HG02588 (cell line): ENCODE measurements around the gene PITX3.

Experiments
- ATAC-seq: cut with Tn5 transposase; IDR thresholded peaks from one replicate; pipeline ENCODE4 v1.9.1; 2021; ENCODE audit warnings: mild to moderate bottlenecking, moderate library complexity; ENCODE audit not compliant: unreplicated experiment

PITX3 gene

GRCh38 chr10:102241444-102242117 is at the start of gene PITX3:
TSS of gene PITX3 (minus strand) at chr10:102241512. CDS start at chr10:102232080, 9,432 bp downstream.
- ATAC-seq = peak; percentile 36

DNA sequence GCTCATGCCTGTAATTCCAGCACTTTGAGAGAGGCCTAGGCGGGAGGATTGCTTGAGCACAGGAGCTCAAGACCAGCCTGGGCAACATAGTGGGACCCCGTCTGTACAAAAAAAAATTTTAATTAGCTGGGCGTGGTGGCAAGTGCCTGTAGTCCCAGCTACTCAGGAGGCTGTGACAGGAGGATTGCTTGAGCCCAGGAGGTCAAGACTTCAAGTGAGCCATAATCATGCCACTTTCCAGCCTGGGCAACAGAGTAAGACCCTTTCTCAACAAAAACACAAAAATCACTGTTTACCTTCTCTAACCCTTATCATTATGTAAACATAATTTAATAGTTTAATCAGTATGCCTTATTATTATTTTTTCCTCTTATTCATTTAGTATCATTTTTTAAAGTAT is 48.5 kb upstream of the PITX3 start:
- no peak for ATAC-seq

DNA sequence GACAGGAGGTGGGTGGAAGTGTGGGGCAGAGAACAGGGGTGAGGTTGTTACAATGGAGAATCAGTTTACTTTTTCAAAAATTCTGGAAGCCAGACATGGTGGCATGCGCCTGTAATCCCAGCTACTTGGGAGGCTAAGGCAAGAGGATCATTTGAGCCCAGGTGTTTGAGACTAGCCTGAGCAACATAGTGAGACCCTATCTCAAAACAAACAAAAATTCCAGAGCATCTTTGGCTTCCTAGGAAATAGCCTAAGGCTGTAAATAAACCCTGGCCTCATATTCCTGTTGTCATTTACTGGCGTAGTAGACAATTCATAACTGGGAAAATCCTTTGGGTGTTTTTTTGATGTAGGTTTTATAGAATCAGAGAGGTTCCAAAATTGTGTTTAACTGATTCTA is 48.0 kb upstream of the PITX3 start:
- ATAC-seq = no peak

DNA sequence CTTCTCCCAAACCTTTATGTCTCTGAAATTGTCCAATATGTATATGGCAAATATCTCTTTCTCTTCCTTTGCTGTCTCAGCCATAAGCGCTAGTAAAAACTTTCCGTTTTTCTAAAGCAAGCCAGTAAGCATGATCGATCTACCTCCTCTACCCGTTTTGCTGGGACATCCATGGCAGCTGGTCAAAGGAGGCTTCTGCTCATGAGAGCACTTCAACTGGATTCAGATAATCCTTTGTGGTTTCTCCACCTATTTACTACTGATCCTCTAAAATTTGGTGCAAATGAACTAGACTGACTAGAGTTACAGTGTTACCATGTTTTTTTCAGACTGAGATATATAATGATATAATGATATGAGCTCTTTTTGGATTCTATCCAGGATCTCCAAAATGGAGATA is 46.7 kb upstream of the PITX3 start:
- no peak for ATAC-seq

- no peak for ATAC-seq
Measured at GRCh38 chr10:102287538-102287937, 46.2 kb upstream of the PITX3 start.

GRCh38 chr10:102286216-102286615 is 44.9 kb upstream of the PITX3 start:
- no peak for ATAC-seq

- ATAC-seq = no peak
Measured at GRCh38 chr10:102285133-102285532, 43.8 kb upstream of the PITX3 start.

GRCh38 chr10:102284531-102284930 is 43.2 kb upstream of the PITX3 start:
- no peak for ATAC-seq

DNA sequence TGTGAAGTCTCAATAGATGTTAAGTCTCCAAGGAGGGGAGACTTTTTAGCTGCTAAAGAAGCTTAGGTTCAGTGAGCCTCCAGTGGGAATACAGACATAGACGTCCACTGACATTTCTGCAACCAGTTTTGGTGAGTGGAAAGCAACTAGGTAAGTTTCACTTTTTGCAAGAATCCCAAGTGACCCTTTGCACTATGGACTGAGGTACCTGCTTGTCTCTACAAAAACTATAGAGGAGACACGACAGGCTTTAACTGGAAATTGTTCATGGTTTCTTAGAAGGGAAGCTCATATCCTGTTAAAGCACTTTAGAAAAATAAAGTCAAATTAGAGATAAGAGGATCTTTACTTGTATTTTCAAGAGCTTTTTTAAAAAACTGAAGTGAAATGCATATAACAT is 42.6 kb upstream of the PITX3 start:
- no peak for ATAC-seq

- no peak for ATAC-seq
Measured at GRCh38 chr10:102283488-102283887, 42.2 kb upstream of the PITX3 start.

GRCh38 chr10:102281102-102281487 is 39.8 kb upstream of the PITX3 start:
- no peak for ATAC-seq

DNA sequence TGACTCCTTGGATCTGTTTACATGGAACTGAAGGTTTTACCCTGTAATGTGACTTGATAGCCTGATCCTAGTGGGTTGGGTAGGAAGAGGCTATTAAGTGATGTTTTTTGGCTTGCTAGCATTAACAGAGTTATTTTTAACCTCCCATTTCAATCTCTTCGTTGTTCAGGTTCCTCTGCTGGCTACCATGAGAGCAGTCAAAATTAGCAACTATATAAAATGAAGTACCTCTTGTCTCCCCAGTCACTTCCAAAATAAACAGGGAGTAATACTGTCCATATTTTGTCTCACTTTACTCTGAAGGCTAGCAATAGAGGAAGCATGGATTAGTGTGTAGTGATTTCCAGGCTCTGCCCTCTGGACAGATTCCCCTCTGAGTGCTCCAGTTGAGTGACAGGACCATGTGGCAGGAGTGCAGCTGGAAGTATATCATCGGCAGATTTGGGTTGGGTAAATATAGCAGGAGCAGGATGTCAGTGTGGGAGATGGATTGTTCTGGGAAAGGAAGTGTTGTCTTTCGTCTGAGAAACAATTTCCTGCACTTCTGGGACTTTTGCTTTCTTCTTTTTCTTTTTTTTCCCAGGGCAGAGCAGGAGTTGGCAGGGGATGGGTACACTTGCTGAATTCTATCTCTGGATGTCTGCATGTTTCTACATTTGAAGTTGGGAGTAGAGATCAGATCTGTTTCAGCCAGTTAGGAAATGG is 39.2 kb upstream of the PITX3 start:
- no peak for ATAC-seq

DNA sequence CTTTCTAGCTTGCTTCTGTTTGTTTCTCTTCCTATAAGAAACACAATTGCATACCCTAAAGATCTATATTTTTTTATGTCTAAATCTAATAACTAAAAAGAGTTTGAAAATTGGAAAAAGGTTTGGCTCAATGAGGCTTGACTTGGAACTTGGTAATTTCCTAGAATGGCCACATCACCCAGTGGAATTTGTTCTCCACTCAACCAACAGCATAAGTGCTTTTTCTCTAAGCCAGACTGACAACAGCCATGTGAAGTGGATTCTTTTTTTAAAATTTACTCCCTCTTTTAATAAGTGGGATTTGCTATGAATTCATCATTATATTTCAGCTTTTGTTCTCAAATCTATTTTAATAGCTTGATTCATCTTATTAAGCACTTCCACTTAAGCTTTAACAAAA is 37.8 kb upstream of the PITX3 start:
- no peak for ATAC-seq

DNA sequence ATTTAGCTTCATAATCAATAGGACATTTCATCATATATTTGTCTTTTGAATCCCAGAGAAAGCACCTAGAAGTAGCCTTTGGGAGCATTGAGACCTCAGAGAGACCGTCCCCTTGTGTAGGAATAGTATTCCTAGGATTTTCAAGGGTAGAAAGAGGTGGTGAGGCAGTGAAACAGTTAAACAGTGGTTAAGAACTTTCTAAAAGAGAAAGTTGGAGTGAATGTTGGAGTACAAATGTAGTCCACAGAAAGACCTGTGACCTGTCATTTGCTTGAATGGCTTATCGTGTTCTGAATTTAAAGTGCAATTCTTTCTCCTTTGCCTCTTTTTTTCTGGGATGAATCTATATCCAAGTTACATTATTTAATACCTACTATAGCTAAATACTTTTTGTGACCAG is 34.0 kb upstream of the PITX3 start:
- no peak for ATAC-seq

- ATAC-seq = no peak
Measured at GRCh38 chr10:102274062-102274461, 32.8 kb upstream of the PITX3 start.

GRCh38 chr10:102269017-102269416 is 27.7 kb upstream of the PITX3 start:
- no peak for ATAC-seq

- ATAC-seq = no peak
Measured at GRCh38 chr10:102268375-102268888, 27.1 kb upstream of the PITX3 start.

DNA sequence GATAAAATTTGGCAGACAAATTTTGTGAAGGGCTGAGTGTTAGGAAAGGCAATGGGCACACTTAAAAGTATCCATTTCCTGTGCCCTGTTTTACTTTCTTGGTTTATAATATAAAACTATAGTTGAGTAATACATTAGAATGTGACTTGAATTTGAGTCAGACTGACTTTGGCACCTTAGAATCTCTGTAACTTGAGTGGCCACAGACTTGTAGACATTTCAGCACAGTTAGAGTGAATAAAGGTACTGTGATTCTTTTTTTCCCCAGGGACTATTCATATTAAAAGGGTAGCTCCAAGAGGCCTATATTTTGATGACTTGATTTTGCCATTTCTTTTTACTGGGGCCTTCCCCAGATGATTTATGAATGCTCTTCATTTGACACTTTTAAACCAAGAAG is 26.4 kb upstream of the PITX3 start:
- ATAC-seq = no peak

GRCh38 chr10:102266670-102267069 is 25.4 kb upstream of the PITX3 start:
- ATAC-seq = no peak

- ATAC-seq = no peak
Measured at GRCh38 chr10:102264371-102264770, 23.1 kb upstream of the PITX3 start.

DNA sequence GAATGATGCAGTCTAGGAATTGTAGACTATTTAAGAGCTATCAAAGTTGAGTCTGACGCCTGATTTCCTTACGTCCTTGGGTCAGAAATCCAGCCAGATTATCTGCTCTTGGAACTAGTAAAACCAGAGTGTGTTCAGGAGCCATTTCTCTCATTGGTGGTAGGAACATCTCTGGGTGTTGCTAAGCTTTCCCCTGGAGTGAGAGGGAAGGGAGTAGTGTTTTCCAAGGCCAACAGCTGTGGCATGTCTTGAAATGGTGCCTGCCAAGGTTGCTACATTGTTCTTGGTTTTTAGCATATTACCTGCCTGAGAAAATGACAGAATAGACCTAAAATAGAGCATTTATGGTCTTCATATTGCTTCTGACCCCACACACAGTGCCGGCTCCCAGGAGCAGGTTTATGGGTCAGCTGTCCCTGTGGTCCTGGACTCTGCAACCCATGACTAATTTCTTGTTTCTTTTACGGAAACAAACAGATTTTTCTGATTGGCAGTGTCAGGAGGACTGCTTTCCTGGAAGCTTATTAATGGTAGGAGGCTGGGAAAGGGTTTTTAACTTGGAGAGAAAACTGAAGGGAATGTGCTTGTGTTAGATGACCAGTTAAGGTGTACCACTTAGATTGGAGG is 21.5 kb upstream of the PITX3 start:
- ATAC-seq = no peak

DNA sequence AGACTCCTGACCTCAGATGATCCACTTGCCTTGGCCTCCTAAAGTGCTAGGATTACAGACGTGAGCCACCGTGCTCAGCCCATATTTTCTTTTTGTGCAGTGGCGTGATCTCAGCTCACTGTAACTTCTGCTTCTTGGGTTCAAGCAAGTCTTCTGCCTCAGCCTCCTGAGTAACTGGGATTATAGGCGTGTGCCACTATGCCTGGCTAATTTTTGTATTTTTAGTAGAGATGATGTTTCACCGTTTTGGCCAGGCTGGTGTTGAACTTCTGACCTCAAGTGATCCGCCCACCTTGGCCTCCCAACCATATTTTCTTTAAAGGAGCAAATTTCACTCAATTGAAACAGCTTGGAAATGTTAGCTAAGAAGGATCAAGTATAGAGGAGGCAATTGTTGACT is 20.5 kb upstream of the PITX3 start:
- ATAC-seq = no peak
